ENCODE results near the gene PILRB. TPM values are rescaled to one million over a fixed set of nuclear protein-coding genes. Genes with fewer than 3 reads are reported as not detected.
A peak's percentile ranks its signal among the peaks of the same experiment; 100 is the strongest.
"Not testable (repeated sequence)": the region's sequence is repeated elsewhere in the genome, so short reads cannot be mapped to it uniquely, and the experiment has no call there.

PILRB gene
- 10 to 100 TPM; 12.2 to 42.1 (median 12.2) TPM for polyA plus RNA-seq

DNA sequence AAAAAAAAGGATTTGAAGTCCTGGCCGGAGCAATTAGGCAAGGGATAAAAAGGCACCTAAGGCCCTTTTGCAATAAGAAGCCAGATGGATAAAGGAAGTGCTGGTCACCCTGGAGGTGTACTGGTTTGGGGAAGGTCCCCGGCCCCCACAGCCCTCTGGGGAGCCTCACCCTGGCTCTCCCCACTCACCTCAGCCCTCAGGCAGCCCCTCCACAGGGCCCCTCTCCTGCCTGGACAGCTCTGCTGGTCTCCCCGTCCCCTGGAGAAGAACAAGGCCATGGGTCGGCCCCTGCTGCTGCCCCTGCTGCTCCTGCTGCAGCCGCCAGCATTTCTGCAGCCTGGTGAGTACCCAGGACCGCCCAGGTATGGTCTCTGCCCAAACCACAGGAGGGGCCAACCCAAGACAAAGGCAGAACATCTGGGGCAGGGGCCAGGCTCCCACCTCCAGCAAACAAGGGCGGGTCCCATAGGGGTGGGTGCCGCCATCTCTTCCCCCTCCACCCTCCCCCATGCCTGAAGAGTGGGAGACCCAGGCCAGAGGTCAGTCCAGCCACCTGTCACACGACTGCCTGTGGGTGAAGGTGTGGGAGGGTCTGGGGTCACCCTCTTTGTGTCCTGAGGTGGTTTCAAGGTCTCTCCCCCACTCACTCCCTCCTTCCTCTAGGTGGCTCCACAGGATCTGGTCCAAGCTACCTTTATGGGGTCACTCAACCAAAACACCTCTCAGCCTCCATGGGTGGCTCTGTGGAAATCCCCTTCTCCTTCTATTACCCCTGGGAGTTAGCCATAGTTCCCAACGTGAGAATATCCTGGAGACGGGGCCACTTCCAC, at the start of gene PILRB:
TSS of gene PILRB (plus strand) at position 91 of the 830 bp plus-strand sequence. CDS start at position 277, 186 bp downstream.
- peaks cover 0 to 4% (median 4%) of the 10 kb centered on the region in 3 donors for H3K27me3 Mint-ChIP-seq (ENCODE audit: low read depth in 3 of 3)
- H3K36me3 Mint-ChIP-seq: peaks cover 19 to 41% (median 20%) of the 10 kb centered on the region in 3 donors
- no peak within 1 kb of the TSS for H3K4me3 Mint-ChIP-seq
- peaks cover 30 to 41% of the 10 kb centered on the region in 2 donors for H3K4me1 Mint-ChIP-seq
- peak within 1 kb of the TSS; percentile 57 to 78 (median 66) for H3K27ac Mint-ChIP-seq
- H3K9me3 Mint-ChIP-seq: no peaks in the 10 kb centered on the region
- no peak for DNase-seq

GRCh38 chr7:100318329-100318728, 39.6 kb upstream of the PILRB start:
- H3K4me3 Mint-ChIP-seq: peak overlapping the region in 4 of 5 donors; percentile 78 to 87 (median 83)

DNA sequence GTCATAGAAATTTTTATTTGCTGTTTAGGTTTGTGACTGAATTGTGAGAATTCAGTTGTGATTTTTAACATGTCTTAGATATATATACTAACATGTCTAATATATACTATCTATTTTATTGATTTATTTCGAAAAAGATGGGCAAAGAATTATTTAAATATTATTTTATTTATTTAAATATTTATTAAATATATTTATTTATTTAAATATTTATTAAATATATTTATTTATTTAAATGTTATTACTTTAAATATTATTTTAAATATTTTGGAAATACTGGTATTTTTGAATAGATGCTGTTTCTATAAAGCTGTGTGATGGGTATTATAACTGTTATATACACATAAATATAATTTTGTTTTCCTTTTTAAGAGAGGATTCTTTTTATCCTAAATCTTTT, 36.3 kb upstream of the PILRB start:
- peaks cover 5 to 17% (median 10%) of the 10 kb centered on the region in 3 donors for H3K36me3 Mint-ChIP-seq
- H3K27ac Mint-ChIP-seq; DNase-seq; H3K27me3 Mint-ChIP-seq (ENCODE audit: low read depth in 3 of 3); H3K4me3 Mint-ChIP-seq; H3K9me3 Mint-ChIP-seq: not testable (repeated sequence)
- H3K4me1 Mint-ChIP-seq: peaks cover 10 to 16% of the 10 kb centered on the region in 2 donors

More at GRCh38 chr7:100318329-100318728, 39.6 kb upstream of the PILRB start:
- Mint-ChIP-seq H3K27ac (peak overlapping the region; percentile 24 to 88 (median 69)), H3K4me1 (peaks cover 10 to 19% of the 10 kb centered on the region in 2 donors)
- DNase-seq; H3K9me3 Mint-ChIP-seq; H3K27me3 Mint-ChIP-seq (ENCODE audit: low read depth in 3 of 3); H3K36me3 Mint-ChIP-seq: not testable (repeated sequence)

- H3K4me1 Mint-ChIP-seq; H3K27ac Mint-ChIP-seq; DNase-seq; H3K4me3 Mint-ChIP-seq; H3K9me3 Mint-ChIP-seq; H3K27me3 Mint-ChIP-seq (ENCODE audit: low read depth in 3 of 3): not testable (repeated sequence)
- H3K36me3 Mint-ChIP-seq: peaks cover 5 to 22% (median 10%) of the 10 kb centered on the region in 3 donors
Measured at GRCh38 chr7:100324194-100324593, 33.7 kb upstream of the PILRB start.

DNA sequence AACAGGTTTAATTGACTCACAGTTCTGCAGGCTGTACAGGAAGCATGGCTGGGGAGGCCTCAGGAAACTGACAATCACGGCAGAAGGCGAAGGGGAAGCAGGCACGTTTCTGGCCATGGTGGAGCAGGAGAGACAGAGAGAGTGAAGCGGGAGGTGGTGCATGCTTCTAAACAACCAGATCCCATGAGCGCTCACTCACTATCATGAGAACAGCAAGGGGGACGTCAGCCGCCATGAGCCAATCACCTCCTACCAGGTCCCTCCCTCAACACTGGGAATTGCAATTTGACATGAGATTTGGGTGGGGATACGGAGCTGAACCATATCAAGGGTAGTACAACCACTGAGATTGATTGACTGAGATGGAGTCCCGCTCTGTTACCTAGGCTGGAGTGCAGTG, 32.2 kb upstream of the PILRB start:
- H3K27ac Mint-ChIP-seq: peak overlapping the region in 1 of 6 donors; percentile 14

GRCh38 chr7:100326914-100327313, 31.0 kb upstream of the PILRB start:
- H3K9me3 Mint-ChIP-seq; H3K4me3 Mint-ChIP-seq; H3K27ac Mint-ChIP-seq; DNase-seq; H3K27me3 Mint-ChIP-seq (ENCODE audit: low read depth in 3 of 3); H3K4me1 Mint-ChIP-seq: not testable (repeated sequence)
- H3K36me3 Mint-ChIP-seq: peaks cover 4 to 15% (median 5%) of the 10 kb centered on the region in 3 donors

More for the DNA sequence above, 32.2 kb upstream of the PILRB start:
- not testable (repeated sequence) for H3K27me3 Mint-ChIP-seq (ENCODE audit: low read depth in 3 of 3); H3K9me3 Mint-ChIP-seq; H3K4me1 Mint-ChIP-seq; H3K4me3 Mint-ChIP-seq; DNase-seq
- H3K36me3 Mint-ChIP-seq: peaks cover 5 to 16% (median 5%) of the 10 kb centered on the region in 3 donors

- not testable (repeated sequence) for H3K36me3 Mint-ChIP-seq; H3K9me3 Mint-ChIP-seq; H3K27me3 Mint-ChIP-seq (ENCODE audit: low read depth in 3 of 3)
- Mint-ChIP-seq H3K4me3 (peak overlapping the region; percentile 88 to 96 (median 93)), H3K27ac (peak overlapping the region; percentile 93 to 97 (median 95)), H3K4me1 (peaks cover 13 to 23% of the 10 kb centered on the region in 2 donors)
- peak; percentile 92 to 93 (median 93) for DNase-seq
Measured at GRCh38 chr7:100335566-100336466, 22.1 kb upstream of the PILRB start.

GRCh38 chr7:100338083-100338696, 19.7 kb upstream of the PILRB start:
- peak overlapping the region in 5 of 6 donors; percentile 28 to 84 (median 51) for H3K27ac Mint-ChIP-seq
- not testable (repeated sequence) for H3K9me3 Mint-ChIP-seq; DNase-seq; H3K4me3 Mint-ChIP-seq; H3K27me3 Mint-ChIP-seq (ENCODE audit: low read depth in 3 of 3)
- H3K36me3 Mint-ChIP-seq: peaks cover 0 to 20% (median 3%) of the 10 kb centered on the region in 3 donors
- peaks cover 28 to 37% of the 10 kb centered on the region in 2 donors for H3K4me1 Mint-ChIP-seq

GRCh38 chr7:100341286-100341685, 16.6 kb upstream of the PILRB start:
- H3K27me3 Mint-ChIP-seq (ENCODE audit: low read depth in 3 of 3); DNase-seq; H3K4me3 Mint-ChIP-seq; H3K9me3 Mint-ChIP-seq: not testable (repeated sequence)
- Mint-ChIP-seq H3K4me1 (peaks cover 35 to 54% of the 10 kb centered on the region in 2 donors), H3K36me3 (peaks cover 5 to 27% (median 7%) of the 10 kb centered on the region in 3 donors), H3K27ac (peak overlapping the region; percentile 21 to 100 (median 52))

- DNase-seq: no peak
- Mint-ChIP-seq H3K27me3 (ENCODE audit: low read depth in 3 of 3) (peaks cover 5 to 9% (median 7%) of the 10 kb centered on the region in 3 donors), H3K4me3 (peak overlapping the region in 2 of 5 donors; percentile 14 to 36), H3K4me1 (peaks cover 30 to 47% of the 10 kb centered on the region in 2 donors), H3K36me3 (peaks cover 7 to 36% (median 9%) of the 10 kb centered on the region in 3 donors), H3K27ac (peak overlapping the region; percentile 74 to 100 (median 88)), H3K9me3 (no peaks in the 10 kb centered on the region)
Measured at GRCh38 chr7:100342765-100343164, 15.2 kb upstream of the PILRB start.

DNA sequence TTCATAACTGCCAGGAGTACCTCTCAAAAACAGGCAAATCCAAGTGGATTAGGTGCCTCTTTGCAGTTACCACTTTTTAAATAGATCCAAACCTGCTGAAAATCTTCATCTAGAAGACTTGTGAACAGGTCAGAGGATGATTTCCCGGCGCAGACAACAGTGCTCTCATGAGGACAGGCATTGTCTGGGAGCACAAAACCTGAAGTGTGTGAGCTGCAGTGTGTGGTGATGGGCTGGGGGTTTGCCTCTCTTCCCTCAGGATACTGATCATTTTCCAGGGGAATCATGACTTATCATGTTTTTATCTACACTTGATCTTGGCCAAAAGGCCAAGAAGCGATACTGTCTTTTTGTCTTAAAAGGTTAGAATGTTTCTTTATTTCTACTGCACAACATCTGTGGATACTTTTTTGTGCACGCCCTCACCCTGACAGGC, 13.8 kb upstream of the PILRB start:
- DNase-seq: not testable (repeated sequence)
- peak overlapping the region; percentile 66 to 91 (median 85) for H3K4me3 Mint-ChIP-seq

DNA sequence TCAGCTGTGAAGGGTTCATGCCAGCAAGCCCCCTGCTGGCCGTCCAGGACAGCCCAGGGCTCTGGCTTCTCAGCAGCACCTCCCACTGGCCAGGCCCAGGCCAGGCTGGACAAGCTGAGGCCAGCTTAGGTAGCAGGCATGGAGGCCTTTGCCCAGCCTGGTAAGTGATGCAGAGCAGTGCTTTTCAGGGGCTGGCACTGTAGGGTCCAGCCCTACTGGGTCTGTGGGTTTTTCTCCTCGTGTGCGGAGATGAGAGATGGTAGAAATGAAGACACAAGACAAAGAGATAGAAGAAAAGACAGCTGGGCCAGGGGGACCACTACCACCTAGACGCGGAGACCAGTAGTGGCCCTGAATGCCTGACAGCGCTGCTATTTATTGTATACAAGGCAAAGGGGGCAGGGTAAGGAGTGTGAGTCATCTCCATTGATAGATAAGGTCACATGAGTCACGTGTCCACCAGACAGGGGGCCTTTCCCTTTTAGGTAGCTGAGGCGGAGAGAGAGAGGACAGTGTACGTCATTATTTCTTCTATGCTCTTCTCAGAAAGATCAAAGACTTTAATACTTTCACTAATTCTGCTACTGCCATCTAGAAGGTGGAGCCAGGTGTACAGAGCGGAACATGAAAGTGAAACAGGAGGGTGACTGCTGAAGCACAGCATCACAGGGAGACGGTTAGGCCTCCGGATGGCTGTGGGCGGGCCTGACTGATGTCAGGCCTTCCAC, 13.2 kb upstream of the PILRB start:
- H3K36me3 Mint-ChIP-seq: peaks cover 7 to 42% (median 9%) of the 10 kb centered on the region in 3 donors
- peaks cover 5 to 11% (median 10%) of the 10 kb centered on the region in 3 donors for H3K27me3 Mint-ChIP-seq (ENCODE audit: low read depth in 3 of 3)
- not testable (repeated sequence) for H3K9me3 Mint-ChIP-seq

More for the DNA sequence above, 13.8 kb upstream of the PILRB start:
- Mint-ChIP-seq H3K27me3 (ENCODE audit: low read depth in 3 of 3) (peaks cover 5 to 10% (median 10%) of the 10 kb centered on the region in 3 donors), H3K4me1 (peaks cover 30 to 49% of the 10 kb centered on the region in 2 donors), H3K27ac (peak overlapping the region; percentile 92 to 100 (median 98)), H3K36me3 (peaks cover 7 to 43% (median 9%) of the 10 kb centered on the region in 3 donors)
- not testable (repeated sequence) for H3K9me3 Mint-ChIP-seq

More for the DNA sequence above, 13.2 kb upstream of the PILRB start:
- Mint-ChIP-seq H3K4me3 (peak overlapping the region; percentile 66 to 91 (median 85)), H3K4me1 (peaks cover 31 to 53% of the 10 kb centered on the region in 2 donors), H3K27ac (peak overlapping the region; percentile 92 to 100 (median 98))
- DNase-seq: peak; percentile 87 to 90 (median 89)
